Measurements from ENCODE around the gene TRIM66. TPM values are rescaled to one million over a fixed set of nuclear protein-coding genes. Genes with fewer than 3 reads are reported as not detected.

TRIM66 gene
- total RNA-seq, 1 experiment from 2014 or later = 2.1 TPM

DNA sequence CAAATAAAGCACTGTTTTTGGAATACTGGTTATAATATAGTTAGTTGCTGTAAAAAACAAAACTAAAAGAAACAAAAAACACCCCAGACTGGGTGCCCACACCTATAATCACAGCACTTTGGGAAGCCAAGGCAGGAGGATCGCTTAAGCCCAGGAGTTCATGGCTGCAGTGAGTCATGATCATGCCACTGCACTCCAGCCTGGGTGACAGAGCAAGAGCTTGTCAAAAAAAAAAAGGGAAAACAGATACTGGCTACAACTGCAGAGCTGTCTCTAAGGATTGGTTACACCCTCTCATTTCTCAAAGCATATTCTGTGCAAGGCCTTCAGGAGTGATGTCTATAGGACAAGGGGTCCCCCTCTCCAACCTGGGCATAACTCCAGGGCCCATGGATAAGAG lies 73.8 kb downstream of the TRIM66 start:
- TF ChIP-seq, protein P1, sequence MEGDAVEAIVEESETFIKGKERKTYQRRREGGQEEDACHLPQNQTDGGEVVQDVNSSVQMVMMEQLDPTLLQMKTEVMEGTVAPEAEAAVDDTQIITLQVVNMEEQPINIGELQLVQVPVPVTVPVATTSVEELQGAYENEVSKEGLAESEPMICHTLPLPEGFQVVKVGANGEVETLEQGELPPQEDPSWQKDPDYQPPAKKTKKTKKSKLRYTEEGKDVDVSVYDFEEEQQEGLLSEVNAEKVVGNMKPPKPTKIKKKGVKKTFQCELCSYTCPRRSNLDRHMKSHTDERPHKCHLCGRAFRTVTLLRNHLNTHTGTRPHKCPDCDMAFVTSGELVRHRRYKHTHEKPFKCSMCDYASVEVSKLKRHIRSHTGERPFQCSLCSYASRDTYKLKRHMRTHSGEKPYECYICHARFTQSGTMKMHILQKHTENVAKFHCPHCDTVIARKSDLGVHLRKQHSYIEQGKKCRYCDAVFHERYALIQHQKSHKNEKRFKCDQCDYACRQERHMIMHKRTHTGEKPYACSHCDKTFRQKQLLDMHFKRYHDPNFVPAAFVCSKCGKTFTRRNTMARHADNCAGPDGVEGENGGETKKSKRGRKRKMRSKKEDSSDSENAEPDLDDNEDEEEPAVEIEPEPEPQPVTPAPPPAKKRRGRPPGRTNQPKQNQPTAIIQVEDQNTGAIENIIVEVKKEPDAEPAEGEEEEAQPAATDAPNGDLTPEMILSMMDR (conservative IDR thresholded peaks at IDR 0.05) = no peak
- Mint-ChIP-seq H3K9me3 (no peaks in the 10 kb centered on the region), H3K4me3 (no peak overlapping the region), H3K36me3 (ENCODE audit: insufficient read depth in 1 of 3, low read depth in 3 of 3) (no peaks in the 10 kb centered on the region), H3K4me1 (peaks cover 5 to 6% of the 10 kb centered on the region in 2 experiments; a peak in 3 of 4 replicates), H3K27me3 (ENCODE audit: low read depth) (peaks cover 7% of the 10 kb centered on the region), H3K27ac (no peak overlapping the region)
- Histone ChIP-seq H3K79me2 (ENCODE audit: insufficient read depth, low read length) (no peaks in the 10 kb centered on the region), H3K23ac (ENCODE audit: insufficient read length, low read depth, low read length) (no peak overlapping the region), H2BK120ac (ENCODE audit: low read depth, low read length, poor library complexity, severe bottlenecking) (no peak overlapping the region), H2BK12ac (ENCODE audit: insufficient read length, low read depth, low read length) (no peak overlapping the region), H3T11ph (ENCODE audit: low read length) (no peak overlapping the region), H2BK15ac (ENCODE audit: low read depth, low read length) (no peak overlapping the region), H4K5ac (ENCODE audit: insufficient read length, low read depth, low read length) (no peak overlapping the region), H2BK5ac (ENCODE audit: insufficient read length, low read length) (no peak overlapping the region), H3K9me3 (ENCODE audit: control insufficient read depth, low read depth, low read length) (no peaks in the 10 kb centered on the region), H4K20me1 (ENCODE audit: control insufficient read depth, insufficient read depth, insufficient read length) (no peaks in the 10 kb centered on the region), H3K27ac (ENCODE audit: insufficient read length, low read depth, low read length) (no peak overlapping the region), H3K4me2 (ENCODE audit: insufficient read depth, insufficient read length, low read length) (no peak overlapping the region), H3K23me2 (ENCODE audit: insufficient read length, low read depth, low read length, poor library complexity, severe bottlenecking) (no peaks in the 10 kb centered on the region), H4K91ac (ENCODE audit: insufficient read length, low read depth, low read length) (no peak overlapping the region), H3K27me3 (ENCODE audit: insufficient read depth, low read length) (no peaks in the 10 kb centered on the region), H3K56ac (ENCODE audit: insufficient read length, low read depth, low read length) (no peak overlapping the region), H2AK5ac (ENCODE audit: insufficient read length, low read length) (no peak overlapping the region), H3K9ac (ENCODE audit: extremely low read depth, insufficient read length, low read length) (no peak overlapping the region), H3K4ac (ENCODE audit: low read depth, low read length) (no peak overlapping the region), H4K8ac (replicated peaks; ENCODE audit: insufficient read length, low read depth, low read length) (no peak overlapping the region), H2AFZ (ENCODE audit: low read length) (no peak overlapping the region), H3K18ac (ENCODE audit: insufficient read length, low read depth, low read length) (no peak overlapping the region), H3K79me1 (ENCODE audit: insufficient read depth, low read depth, low read length, poor library complexity, severe bottlenecking) (no peaks in the 10 kb centered on the region), H3K14ac (ENCODE audit: insufficient read depth, low read length) (no peak overlapping the region), H2BK20ac (ENCODE audit: low read depth, low read length, poor library complexity, severe bottlenecking) (no peak overlapping the region), H3K4me1 (ENCODE audit: insufficient read depth, low read length) (0 out of 2 replicates have a peak, but pooled peaks cover 3% of the 10 kb centered on the region)
- no CpG with 5 or more reads among the region's 1 CpG for WGBS (ENCODE audit: extremely low coverage, insufficient read length, low lambda C conversion rate)
- DNase-seq = no peak
